HepG2 (cell line): Measurements from ENCODE around the gene CTSZ. TPM values are rescaled to one million over a fixed set of nuclear protein-coding genes. Genes with fewer than 3 reads are reported as not detected.

ENCODE experiments used
- ARHGAP35 ChIP-seq: sonication (generic); formaldehyde crosslinking; IDR thresholded peaks from 2 replicates; pipeline ENCODE4 v1.9.0; 2022; ENCODE audit warnings: mild to moderate bottlenecking, inconsistent platforms, moderate library complexity, missing genetic modification reagents, borderline replicate concordance
- ARID2 ChIP-seq: sonication (generic); formaldehyde crosslinking; IDR thresholded peaks from 2 replicates; pipeline ENCODE4 v1.8.1; 2022; ENCODE audit warnings: mild to moderate bottlenecking, missing genetic modification reagents, borderline replicate concordance
- ASH2L ChIP-seq: fragments of 300-600, 200-600 bp; sonication (generic); IDR thresholded peaks from 2 replicates; pipeline ENCODE4 v1.7.0; 2017; ENCODE audit warnings: low read depth, mild to moderate bottlenecking, moderate library complexity, mixed read lengths, low read length; ENCODE audit not compliant: insufficient read length
- CERS6 ChIP-seq: sonication (generic); formaldehyde crosslinking; IDR thresholded peaks from 2 replicates; pipeline ENCODE4 v1.5.0; 2020; ENCODE audit warnings: missing genetic modification reagents
- CREBL2 ChIP-seq: sonication (generic); formaldehyde crosslinking; IDR thresholded peaks from 2 replicates; pipeline ENCODE4 v1.8.1; 2023; ENCODE audit warnings: missing genetic modification reagents, mild to moderate bottlenecking, borderline replicate concordance
- HNF4A ChIP-seq: sonication (generic); formaldehyde crosslinking; IDR thresholded peaks from 2 replicates; pipeline ENCODE4 v1.4.0; 2020; ENCODE audit warnings: missing genetic modification reagents
- HNRNPL ChIP-seq: fragments of 200-400 bp; formaldehyde crosslinking; IDR thresholded peaks from 2 replicates; pipeline ENCODE4 v1.6.1; 2017; ENCODE audit warnings: mild to moderate bottlenecking, low read depth, low read length
- HNRNPUL1 ChIP-seq: fragments of 200-400 bp; formaldehyde crosslinking; IDR thresholded peaks from 2 replicates; pipeline ENCODE4 v1.6.1; 2017; ENCODE audit warnings: low read depth, mild to moderate bottlenecking, low read length, moderate library complexity
- IRF2 ChIP-seq: IDR thresholded peaks from 2 replicates; pipeline ENCODE4 v1.6.1; 2018; ENCODE audit warnings: missing genetic modification reagents, missing compliant biosample characterization
- MAZ ChIP-seq, 2 experiments: sonication (generic) in 1 of 2; formaldehyde crosslinking in 1 of 2; IDR thresholded peaks; 2 replicates each; pipeline versions ENCODE4 v1.5.0 to v1.6.1; 2012 to 2020; ENCODE audit warnings: low read depth in 2 of 2, mild to moderate bottlenecking in 2 of 2, borderline replicate concordance in 1 of 2, improper control_type of control experiment in 1 of 2, low read length in 1 of 2, missing genetic modification reagents in 1 of 2, moderate library complexity in 1 of 2
- NCOA1 ChIP-seq: sonication (generic); formaldehyde crosslinking; IDR thresholded peaks from 2 replicates; pipeline ENCODE4 v1.9.0; 2021; ENCODE audit warnings: missing genetic modification reagents
- POLR2AphosphoS5 ChIP-seq: IDR thresholded peaks from 2 replicates; pipeline ENCODE4 v1.6.1; 2012; ENCODE audit warnings: low read depth, low read length
- RBFOX2 ChIP-seq: fragments of 200-400 bp; formaldehyde crosslinking; IDR thresholded peaks from 2 replicates; pipeline ENCODE4 v1.6.1; 2017; ENCODE audit warnings: low read depth, mild to moderate bottlenecking, low read length
- RFXAP ChIP-seq: sonication (generic); formaldehyde crosslinking; IDR thresholded peaks from 2 replicates; pipeline ENCODE4 v1.4.0; 2020; ENCODE audit warnings: missing genetic modification reagents, borderline replicate concordance
- THYN1 ChIP-seq: sonication (generic); formaldehyde crosslinking; IDR thresholded peaks from 2 replicates; pipeline ENCODE4 v1.8.1; 2023; ENCODE audit warnings: low read depth, mild to moderate bottlenecking, moderate library complexity, missing genetic modification reagents, borderline replicate concordance
- ZC3H13 ChIP-seq: sonication (generic); formaldehyde crosslinking; IDR thresholded peaks from 2 replicates; pipeline ENCODE4 v1.8.1; 2023; ENCODE audit warnings: mild to moderate bottlenecking, missing genetic modification reagents, moderate library complexity
- ZHX1 ChIP-seq: sonication (generic); formaldehyde crosslinking; IDR thresholded peaks from 2 replicates; pipeline ENCODE4 v1.8.1; 2022; ENCODE audit warnings: low read depth, mild to moderate bottlenecking, missing genetic modification reagents
- ZNF101 ChIP-seq: sonication (generic); formaldehyde crosslinking; IDR thresholded peaks from 2 replicates; pipeline ENCODE4 v1.4.0; 2020; ENCODE audit warnings: mild to moderate bottlenecking, low read depth, missing genetic modification reagents, borderline replicate concordance
- ZNF136 ChIP-seq: sonication (generic); formaldehyde crosslinking; IDR thresholded peaks from 2 replicates; pipeline ENCODE4 v1.8.1; 2022; ENCODE audit warnings: low read depth, mild to moderate bottlenecking, moderate library complexity, missing genetic modification reagents
- ZNF225 ChIP-seq: sonication (generic); formaldehyde crosslinking; IDR thresholded peaks from 2 replicates; pipeline ENCODE4 v1.4.0; 2020; ENCODE audit warnings: mild to moderate bottlenecking, missing genetic modification reagents
- ZNF232 ChIP-seq: sonication (generic); formaldehyde crosslinking; IDR thresholded peaks from 2 replicates; pipeline ENCODE4 v1.4.0; 2020; ENCODE audit warnings: missing genetic modification reagents, borderline replicate concordance
- ZNF550 ChIP-seq: sonication (generic); formaldehyde crosslinking; IDR thresholded peaks from 2 replicates; pipeline ENCODE4 v1.4.0; 2020; ENCODE audit warnings: mild to moderate bottlenecking, missing genetic modification reagents, borderline replicate concordance
- ZNF749 ChIP-seq: sonication (generic); formaldehyde crosslinking; IDR thresholded peaks from 2 replicates; pipeline ENCODE4 v1.8.0; 2022; ENCODE audit warnings: mild to moderate bottlenecking, missing genetic modification reagents, moderate library complexity, borderline replicate concordance
- ZNF777 ChIP-seq: sonication (generic); formaldehyde crosslinking; IDR thresholded peaks from 2 replicates; pipeline ENCODE4 v1.4.0; 2020; ENCODE audit warnings: missing genetic modification reagents
- ZNF850 ChIP-seq: sonication (generic); formaldehyde crosslinking; conservative IDR thresholded peaks from 2 replicates; pipeline ENCODE4 v1.9.0; 2021; ENCODE audit warnings: mild to moderate bottlenecking, missing genetic modification reagents
- polyA plus RNA-seq, 8 experiments: library from polyadenylated mRNA; depleted of rRNA in 3 of 8; stranded (reverse) in 7 of 8; unstranded in 1 of 8; fragments of >200 nt; fragmentation: Illumina TruSeq in 4 of 8; extraction: Trizol in 4 of 8; gene quantifications; 2 replicates each; pipeline versions ENCODE4 v1.2.1 to v1.2.3, GENCODE V29; 2011 to 2016; ENCODE audit warnings: low read depth in 4 of 8, missing spikeins in 1 of 8, mixed read lengths in 1 of 8; ENCODE audit not compliant: insufficient read depth in 1 of 8
- total RNA-seq, 5 experiments: library from RNA; depleted of rRNA; stranded (reverse); fragments of >200 nt; fragmentation: Illumina TruSeq; extraction: Trizol; gene quantifications; 2 replicates each; pipeline ENCODE4 v1.2.3, GENCODE V29; 2016; ENCODE audit warnings: low read depth in 1 of 5

The CTSZ gene
- total and polyA plus RNA-seq, 2 of the 13 experiments (the other 11 are each of a cell fraction or from before 2014, with no cell fraction given) = 0.33 TPM; not detected in 1

- TF ChIP-seq RFXAP (CRISPR knock-in tag) (no peak), ZC3H13 (0 out of 2 replicates have a peak, but pooled peaks have one; percentile 34), ZNF850 (CRISPR knock-in tag) (no peak), HNRNPL (no peak), ZNF232 (CRISPR knock-in tag) (no peak), POLR2AphosphoS5 (peak; percentile 43; the same call in 1 of the 2 replicates), THYN1 (CRISPR knock-in tag) (no peak), ZNF101 (CRISPR knock-in tag) (no peak), ZNF136 (CRISPR knock-in tag) (no peak), CERS6 (no peak), ZNF550 (CRISPR knock-in tag) (no peak), NCOA1 (no peak), CREBL2 (CRISPR knock-in tag) (no peak), HNF4A (CRISPR knock-in tag) (no peak), IRF2 (no peak), ARID2 (CRISPR knock-in tag) (0 out of 2 replicates have a peak, but pooled peaks have one; percentile 34), ZHX1 (CRISPR knock-in tag) (no peak), ZNF749 (no peak), ZNF777 (CRISPR knock-in tag) (no peak), ASH2L (no peak), MAZ (IDR thresholded peaks at IDR 0.05; ENCODE audit: borderline replicate concordance, low read depth, low read length) (no peak), MAZ (CRISPR knock-in tag; IDR thresholded peaks at IDR 0.05; ENCODE audit: low read depth) (no peak), HNRNPUL1 (no peak), ZNF225 (no peak), ARHGAP35 (CRISPR knock-in tag) (no peak), RBFOX2 (peak; percentile 60; the same call in 1 of the 2 replicates)
These were observed 20.1 kb upstream of the CTSZ start (continued) for GRCh38 chr20:59026904-59027740.
